Measurements from ENCODE around the gene TGFBR1.

TGFBR1 gene

DNA sequence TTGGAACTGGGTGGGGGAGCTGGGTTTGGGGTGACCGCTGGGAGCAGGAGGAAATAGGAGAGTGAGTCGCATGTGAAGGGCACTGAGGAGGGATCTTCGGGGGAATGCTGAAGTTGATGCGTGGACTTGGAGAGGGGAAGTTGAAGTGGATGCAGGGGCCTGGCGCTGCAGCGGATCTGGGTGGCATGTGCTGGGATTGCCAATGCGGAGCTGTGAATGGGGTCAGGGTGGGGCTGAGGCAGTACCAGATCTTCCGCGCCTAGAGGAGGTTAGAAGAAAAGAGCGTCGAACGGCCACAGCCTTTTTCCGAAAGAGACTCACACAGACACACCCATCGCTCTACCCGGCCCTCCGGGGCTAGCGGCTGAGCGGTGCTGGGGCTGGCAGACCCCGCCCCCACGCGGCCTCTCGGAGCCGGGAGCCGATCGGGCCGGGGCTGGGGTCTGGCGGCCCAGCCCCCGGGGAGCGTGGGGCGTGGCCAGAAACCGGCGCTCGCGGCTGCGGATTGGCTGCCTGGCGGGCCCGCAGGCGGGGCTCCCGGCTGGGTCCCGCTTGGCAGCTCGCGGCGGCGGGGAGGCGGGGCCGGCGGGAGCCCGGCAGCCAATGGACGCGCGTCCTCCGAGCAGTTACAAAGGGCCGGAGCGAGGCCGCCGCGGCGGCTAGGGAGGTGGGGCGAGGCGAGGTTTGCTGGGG lies at the start of gene TGFBR1:
Gene TGFBR1 (plus strand): TSS at position 655 of the 693 bp plus-strand sequence. CDS start 93 bp downstream, outside the sequence.
- peak; percentile 79 for DNase-seq

DNA sequence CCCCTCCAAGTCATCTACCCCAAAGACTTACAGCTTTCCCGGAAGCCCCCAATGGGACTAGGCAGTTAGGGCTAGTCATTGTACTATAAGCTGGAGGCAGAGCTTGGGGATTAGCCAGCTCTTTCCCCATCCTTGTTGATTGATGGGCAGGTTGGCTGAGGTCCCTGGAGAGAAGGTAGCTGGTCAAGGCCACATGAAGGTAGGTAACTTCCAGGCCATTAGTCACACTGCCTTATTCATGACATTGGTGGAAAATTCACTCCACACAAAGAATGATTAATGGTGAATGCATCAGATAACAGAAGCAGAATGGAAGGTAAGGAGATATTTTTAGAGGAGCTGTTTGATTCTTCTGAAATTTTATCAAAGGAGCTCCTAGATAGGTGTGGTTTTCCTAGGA lies 49.5 kb upstream of the TGFBR1 start:
- DNase-seq: no peak

DNA sequence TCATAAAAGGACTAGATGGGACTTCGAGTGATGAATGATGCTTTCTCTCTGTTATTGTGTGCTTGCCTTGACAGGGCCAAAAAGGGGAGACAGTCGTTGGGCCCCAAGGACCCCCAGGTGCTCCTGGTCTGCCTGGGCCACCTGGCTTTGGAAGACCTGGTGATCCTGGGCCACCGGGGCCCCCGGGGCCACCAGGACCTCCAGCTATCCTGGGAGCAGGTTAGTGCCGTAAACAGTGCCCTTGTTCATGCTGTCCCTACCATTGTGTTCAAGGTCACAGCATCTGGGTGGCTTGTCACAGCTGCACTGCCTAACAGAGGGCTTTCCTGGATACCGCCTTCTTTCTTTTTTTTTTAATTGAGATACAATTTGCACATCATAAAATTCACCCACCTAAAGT lies 48.7 kb upstream of the TGFBR1 start:
- DNase-seq: no peak

DNA sequence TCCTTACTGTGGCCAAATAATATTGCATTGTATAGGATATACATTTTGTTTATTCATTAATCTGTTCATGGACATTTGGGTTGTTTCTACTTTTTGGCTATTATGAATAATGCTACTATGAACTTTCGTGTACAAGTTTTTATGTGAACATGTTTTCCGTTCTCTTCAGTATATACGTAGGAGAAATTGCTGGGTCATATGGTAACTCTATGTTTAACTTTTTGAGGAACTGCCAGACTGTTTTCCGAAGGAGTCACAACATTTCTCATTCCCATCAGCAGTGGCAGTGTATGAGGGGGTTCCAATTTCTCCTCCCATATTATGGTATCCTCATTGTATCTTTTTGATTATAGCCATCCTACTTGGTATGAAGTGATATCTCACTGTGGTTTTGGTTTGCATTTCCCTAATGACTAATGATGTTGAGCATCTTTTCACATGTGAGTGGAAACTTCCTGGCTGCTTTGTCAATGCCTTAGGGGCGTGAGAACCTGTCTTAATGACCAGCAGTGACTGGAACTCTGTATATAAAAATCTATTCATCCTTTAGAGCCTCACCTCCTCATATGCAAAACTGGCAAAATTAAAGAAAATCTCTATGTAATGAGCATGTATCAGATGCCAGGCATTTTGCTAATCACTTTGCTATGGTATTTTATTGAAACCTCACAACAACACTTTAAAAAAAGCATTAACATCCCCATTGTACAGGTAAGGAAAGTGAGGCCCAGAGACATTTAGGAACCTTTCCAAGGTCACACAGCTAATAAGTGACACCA lies 47.8 kb upstream of the TGFBR1 start:
- no peak for DNase-seq

DNA sequence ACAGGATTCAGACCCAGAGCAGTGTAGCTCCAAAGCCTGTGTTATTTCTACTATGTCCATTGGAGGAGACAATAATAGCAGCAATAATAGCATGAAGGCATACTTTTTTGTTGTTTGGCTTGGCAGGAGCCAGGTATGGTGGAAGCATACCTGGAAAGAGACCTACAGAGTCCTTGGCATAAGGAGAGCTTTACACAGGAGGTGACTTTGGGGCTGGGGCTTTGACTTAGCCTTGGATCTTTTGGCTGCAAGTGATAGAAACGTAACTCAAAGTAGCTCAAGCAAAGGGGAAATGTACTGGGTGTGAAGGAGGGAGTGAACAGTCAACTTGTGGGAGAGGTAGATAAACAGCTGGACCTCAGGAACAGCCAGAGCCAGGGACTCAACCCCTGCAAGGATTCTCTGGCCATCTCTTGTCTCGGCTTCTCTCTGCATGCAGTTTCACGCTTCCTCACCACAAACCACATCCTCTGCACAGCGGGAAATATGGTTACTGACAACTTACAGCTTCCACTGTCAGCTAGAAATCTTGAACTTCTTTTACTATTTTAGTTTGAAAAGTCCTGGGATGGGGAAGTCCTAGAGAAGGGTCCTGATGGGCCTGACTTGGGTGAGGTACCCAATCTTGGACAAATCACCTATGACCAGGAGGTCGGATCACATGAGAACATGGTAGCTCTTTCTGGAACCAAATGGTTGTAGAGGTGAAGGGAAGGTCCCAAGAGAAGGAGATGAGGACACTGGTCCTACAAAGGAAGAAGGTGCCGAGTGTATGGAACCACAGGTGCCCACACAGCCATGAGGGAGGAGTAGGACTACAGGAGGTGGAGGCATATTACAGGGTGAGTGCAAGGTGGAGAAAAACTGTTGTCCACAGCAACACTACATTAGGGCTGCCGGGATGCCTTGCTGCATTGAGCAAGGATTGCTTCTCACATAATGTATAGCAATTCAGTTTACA lies 47.0 kb upstream of the TGFBR1 start:
- no peak for DNase-seq

DNA sequence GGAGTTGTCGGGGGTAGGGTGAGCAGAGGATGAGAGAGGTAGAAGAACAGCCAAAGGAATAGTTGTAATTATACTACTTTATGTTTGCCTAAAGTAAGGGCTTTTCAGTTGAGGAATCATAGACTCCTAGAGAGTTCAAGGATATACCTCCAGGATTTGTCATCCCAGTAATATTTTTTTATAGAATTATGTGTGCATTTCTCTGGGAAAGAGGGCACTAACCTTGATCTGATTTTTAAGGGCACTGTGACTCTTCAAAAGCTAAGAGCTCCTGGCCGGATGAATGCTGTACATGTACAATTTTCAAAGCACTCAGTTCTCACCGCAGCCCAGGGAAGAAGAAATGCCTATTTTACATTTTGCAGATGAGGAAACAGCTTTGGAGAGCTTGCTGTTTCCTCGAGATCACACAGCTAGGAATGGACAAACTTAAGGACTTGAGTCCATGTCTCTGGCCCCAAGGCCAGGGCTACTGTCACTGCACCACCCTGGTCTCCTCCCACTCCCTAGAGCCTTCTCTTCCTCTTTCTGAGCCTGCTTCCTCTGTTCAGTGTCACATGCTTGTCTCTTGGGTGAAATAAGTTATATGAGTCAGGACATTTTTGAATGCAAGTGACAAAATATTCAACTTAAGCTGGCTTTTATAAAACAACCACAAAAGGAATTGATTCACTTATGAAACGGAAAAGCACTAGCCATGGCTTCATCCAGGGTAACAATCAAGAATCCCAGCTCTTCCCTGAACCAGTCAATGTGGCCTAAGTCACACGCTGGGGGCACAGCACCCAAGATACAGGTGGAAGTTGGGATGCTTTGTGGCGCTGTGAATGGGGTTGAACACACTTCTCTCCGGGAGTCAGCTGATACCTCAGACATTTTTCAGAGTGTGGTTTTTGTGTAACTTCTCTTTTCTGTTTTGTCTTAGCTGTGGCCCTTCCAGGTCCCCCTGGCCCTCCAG lies 45.7 kb upstream of the TGFBR1 start:
- no peak for DNase-seq

DNA sequence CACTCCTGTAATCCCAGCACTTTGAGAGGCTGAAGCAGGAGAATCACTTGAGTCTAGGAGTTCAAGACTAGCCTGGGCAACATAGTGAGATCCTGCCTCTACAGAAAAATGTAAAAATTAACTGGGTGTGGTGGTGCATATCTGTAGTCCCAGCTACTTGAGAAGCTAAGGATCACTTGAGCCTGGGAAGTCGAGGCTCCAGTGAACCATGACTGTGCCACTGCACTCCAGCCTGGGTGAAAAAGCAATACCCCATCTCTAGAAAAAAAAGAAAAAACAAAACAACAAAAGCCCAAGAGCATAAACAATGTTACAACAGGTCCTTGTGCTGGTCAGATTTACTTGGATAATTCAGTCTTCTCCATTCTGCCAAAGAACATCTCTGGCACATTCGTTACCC lies 44.3 kb upstream of the TGFBR1 start:
- DNase-seq: no peak

DNA sequence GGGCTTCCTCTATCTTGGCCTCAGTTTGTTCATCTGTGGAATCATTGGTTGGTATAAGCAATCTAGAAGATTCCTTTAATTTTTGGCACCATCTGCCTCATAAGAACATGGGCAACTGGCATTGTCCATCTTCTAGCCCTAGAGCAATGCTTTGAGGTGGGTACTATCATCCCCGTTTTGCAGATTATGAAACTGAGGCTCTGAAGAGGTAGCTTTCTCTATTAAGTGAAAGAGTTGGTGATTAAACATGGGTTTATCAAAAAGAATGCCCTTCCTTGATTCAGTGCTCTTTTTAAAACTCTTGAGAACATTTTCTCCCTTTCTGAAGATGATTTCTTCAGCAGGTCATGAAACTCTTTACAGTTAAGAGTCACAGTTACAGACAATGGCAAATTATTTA lies 42.4 kb upstream of the TGFBR1 start:
- no peak for DNase-seq

DNA sequence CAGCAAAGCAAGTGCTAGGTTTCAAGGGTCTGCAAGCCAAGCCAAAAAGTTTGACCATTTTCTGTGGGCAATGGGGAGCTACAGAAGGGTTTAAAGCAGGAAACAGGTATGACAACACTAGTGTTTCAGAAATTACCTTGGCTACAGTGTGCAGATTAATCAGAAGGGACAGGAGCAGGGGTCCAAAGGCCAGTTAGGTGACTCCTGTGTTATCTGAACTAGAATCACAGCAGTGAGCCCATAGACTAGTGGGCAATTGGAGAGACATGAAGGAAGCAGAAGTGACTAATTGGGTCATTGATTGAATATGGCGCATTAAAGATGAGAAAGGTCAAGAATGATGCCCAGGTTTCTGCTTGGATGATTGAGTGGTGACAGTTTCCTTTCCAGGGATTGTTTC lies 41.4 kb upstream of the TGFBR1 start:
- no peak for DNase-seq

DNA sequence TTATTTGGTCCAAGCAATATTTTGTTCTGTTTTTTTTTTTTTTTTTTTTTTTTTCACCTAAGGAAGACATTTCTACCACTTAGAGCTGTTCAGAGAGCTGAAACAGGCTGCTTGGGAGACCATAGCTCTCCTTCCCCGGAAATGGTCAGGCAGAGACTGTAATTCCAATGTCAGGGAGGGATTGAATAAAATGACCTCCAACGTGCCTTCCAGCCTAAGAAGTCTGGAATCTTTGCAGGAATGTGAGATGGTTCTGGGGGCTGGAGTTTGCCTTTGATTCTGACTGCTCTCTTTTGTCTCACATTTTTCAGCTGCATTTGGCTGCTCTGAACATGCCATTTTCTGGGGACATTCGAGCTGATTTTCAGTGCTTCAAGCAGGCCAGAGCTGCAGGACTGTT lies 38.3 kb upstream of the TGFBR1 start:
- DNase-seq: no peak

DNA sequence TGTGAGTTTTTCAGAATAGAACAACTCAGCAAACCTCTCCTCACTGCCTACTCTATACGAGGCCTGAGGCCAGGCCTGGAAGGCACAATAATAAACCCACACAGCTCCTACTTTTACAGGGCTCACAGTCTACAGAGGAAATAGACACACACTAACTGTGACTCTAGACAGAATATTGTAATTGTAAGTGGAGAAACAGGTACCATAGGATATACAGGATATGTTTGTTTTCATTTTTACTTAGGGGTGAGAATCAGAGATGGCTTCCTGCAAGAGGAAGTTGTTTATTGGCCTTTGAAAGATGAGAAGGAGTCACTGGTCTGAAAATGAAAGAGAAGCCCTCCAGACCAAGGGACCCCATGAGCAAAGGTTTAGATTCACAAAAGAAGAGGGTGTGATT lies 35.8 kb upstream of the TGFBR1 start:
- no peak for DNase-seq

DNA sequence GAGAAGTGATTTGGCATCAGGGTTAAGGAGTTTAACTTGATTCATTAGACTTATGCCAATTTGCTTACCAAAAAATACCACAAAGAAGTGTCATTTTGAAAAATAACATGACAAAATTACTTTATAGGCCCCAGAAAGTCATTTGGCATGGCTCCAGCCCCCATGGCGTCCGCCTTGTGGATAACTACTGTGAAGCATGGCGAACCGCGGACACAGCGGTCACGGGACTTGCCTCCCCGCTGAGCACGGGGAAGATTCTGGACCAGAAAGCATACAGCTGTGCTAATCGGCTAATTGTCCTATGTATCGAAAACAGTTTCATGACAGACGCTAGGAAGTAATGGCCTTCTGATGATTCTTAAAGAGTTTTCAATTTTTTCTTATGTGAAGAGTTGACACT lies 35.4 kb upstream of the TGFBR1 start:
- DNase-seq: no peak

DNA sequence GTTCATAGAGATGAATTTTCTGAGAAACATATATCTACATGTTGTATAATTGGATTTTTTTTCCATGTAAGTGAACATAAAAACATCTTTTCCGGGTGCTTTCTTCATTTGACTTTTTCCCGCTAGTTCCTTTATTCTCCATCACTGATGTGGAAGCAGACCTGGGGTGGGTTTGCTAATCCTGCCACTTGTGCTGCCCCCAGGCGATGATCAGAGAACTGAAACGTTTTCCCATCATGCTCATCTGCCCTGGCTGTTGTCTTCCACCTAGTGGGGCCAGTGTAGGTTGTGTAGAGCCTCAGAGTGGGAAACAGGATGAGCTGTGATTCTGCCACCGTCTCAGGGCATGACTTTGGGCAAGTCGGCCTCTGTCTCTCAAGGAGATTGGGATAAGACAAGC lies 34.2 kb upstream of the TGFBR1 start:
- no peak for DNase-seq

DNA sequence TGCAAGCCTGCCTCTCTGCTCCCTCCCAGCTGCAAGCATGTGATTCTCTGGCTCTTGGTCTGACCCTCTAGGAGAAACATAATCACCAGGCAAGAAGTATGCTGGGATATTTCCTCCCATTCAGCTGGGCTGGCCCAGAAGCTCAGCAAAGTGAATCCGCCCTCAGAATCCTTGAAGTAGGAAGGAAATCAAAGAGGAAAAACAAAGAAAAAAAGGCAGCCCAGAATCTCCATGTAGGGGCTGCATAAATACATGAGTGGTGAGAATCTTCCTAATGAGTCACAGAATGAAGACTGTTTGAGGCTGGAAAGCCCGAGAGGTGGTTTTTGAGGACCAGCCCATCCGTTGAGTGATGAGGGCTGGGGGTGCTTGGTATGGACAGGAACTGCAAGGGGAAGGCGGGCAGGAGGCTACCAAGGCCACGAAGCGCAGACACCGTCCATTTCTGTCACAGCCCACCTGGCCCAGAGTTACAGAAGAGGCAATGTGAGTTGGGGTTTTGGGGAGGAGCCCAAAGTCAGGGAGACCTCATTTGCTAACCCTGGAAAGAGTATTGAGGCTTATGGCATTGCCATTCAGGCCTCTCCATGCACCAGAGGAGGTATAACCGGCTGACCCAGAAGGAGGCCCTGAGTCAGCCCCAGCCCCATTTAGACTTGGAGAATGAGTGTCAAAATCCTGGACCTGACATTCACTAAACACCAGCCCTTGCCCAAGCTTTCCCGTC lies 33.4 kb upstream of the TGFBR1 start:
- DNase-seq: no peak

DNA sequence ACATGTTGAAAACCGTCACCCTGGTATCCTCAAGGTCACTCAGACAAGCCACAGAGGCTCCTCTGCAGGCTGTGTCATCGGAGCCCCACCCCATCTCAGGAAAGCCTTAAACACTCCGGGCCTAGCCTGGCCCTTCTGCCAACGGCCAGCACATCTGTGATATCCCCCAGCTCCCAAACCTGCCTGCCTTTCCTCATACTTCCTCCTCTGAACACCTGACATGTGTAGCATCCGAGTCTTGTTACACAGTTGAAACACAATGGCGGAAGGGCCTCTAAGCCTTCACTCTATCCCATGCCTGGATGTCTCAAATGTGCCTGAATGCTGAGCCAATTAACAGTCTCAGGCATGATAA lies 32.9 kb upstream of the TGFBR1 start:
- DNase-seq: no peak

DNA sequence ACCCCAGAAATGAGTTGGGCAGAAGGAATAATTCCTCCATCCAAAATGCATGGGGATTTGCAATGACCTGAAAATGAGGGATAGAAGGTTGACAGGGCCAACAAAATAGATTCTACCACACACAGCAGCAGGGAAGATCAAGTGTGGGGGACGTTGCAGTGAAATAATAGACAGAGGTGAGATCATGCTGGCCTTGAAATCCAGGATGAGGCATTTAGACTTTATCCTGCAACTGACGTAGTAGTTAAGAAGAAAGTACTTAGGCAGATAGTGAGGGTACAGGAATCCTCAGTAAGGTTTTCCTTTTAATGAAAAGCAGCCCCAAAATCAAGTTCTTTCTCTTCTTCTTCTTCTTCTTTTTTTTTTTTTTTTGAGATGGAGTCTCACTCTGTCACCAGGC lies 31.6 kb upstream of the TGFBR1 start:
- no peak for DNase-seq

DNA sequence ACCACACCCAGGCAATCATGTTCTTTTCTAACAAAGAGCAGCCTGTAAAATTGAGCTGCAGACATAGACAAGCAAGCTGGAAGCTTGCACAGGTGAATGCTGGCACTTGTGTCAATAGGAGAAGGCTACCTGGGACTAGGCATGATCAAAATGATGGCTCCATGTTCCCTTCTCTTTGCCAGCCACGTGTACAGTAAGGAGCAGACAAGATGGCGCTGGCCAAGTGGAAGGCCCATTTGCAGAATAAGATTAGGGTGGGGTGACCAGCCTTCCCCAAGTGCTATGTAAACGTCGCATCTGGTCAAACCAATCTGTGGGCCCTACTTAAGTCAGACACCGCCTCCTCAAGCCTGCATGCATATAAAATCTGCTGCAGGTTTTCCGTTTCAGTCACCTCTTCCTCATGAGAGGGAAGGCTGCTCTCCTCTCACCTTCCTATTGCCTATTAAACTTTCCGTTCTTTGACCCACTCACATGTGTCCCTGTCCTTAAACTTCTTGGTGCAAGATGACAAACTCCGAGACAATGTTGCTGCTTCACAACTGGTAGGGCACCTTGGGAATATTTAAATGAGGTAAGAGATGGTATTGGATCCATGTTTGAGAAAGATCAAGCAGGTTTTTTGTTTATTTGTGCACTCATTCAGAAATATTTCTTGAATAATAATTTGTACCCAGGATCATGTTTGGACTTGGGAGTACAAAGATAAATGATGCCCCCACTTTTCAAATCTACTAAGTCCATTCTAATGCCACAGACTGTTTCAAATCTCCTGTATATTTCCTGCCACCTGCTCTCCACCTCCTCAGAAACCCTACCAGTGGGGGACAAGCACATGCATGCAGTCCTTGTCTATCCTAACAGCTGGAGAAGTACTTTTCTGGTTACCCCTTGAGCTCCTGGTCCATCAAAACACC lies 30.7 kb upstream of the TGFBR1 start:
- no peak for DNase-seq

DNA sequence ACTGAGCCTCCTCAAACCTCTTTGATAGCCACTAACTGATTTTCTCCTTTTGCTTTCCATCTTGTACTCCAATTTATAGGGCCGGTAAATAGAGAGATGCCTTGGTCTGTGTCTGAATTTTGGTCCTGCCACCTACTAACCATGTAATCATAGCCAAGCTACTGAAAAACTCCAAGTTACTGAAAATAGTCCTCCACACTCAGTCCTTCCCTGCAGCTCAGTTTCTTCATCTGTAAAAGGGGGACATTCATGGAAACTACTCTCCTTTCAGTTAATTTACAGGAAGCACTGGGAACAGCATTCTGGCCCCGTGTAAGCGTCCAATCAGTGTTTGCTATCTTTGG lies 30.0 kb upstream of the TGFBR1 start:
- DNase-seq: no peak

DNA sequence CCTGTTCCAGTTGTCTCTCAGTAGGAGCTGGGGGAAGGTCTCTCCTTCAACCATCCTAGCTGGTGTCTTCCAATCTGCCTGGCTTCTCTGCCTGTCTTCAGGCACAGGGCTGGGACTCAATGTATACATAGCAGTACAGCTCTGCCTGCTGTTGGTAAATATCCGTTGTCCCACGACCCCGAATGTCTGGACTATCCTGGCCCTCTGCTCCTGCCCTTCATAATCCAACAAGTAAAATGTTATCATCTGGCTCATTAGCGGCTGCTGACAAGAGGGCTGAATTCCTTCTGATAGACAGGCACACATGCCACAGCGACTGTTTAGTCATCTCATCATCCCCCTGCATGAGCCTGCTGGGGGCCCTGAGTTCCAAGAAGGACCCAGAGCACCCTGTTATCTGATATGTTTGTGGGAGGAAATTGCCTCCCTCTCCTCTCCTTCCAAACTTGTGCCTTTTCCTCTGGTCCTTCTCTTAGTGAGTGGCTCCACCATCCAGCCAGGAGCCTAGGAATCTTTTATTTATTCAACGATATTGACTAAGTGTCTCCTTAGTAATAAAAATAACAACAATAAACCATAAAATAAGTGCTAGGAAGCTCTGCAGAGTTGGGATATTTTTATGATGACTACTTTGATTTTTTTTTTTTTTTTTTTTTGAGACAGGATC lies 29.5 kb upstream of the TGFBR1 start:
- no peak for DNase-seq

DNA sequence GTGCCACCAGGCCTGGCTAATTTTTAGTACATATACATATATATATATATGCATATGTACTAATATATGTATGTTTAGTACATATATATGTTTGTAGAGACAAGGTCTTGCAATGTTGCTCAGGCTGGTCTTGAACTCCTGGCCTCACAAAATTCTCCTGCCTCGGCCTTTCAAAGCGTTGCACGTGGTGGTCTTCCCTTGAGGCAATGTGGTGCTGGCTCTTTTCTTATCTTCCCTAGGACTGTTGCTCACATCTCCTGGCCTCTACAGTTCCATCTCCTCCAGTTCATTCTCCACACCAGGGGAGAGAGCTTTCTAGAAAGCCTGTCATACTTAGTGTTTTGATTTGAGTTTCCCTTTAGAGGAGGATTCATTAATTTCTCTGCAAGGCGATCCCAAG lies 28.9 kb upstream of the TGFBR1 start:
- no peak for DNase-seq

All from DMS153 (cell line).